Lower leg skin (tissue), 3 donors: ENCODE data around the gene EHD1.

ENCODE experiments used
- CTCF ChIP-seq, 3 donors: fragments of 450-650 bp; IDR thresholded peaks; one replicate each; pipeline ENCODE4 v1.5.1; 2016; ENCODE audit warnings: antibody characterized with exemption in 3 of 3, mild to moderate bottlenecking in 3 of 3, moderate library complexity in 2 of 3
- POLR2A ChIP-seq, 2 donors: fragments of 450-650 bp; IDR thresholded peaks; one replicate each; pipeline ENCODE4 v1.6.1; 2016 to 2017; ENCODE audit warnings: antibody characterized with exemption in 2 of 2, mild to moderate bottlenecking in 1 of 2, moderate library complexity in 1 of 2

- TF ChIP-seq CTCF (IDR thresholded peaks at IDR 0.05) = no peak
- no peak for TF ChIP-seq POLR2A (IDR thresholded peaks at IDR 0.05)
Observed at GRCh38 chr11:64843686-64844329, 34.6 kb downstream of the EHD1 start.
